Activated CD4-positive, alpha-beta T cell treated with anti-CD3 and anti-CD28 coated beads, Interleukin-2, amount 50 U/mL, for 4 hours (primary cell): Measurements from ENCODE around the gene MACROD2.

Experiments used
- DNase-seq, 2 experiments: peaks; one replicate each; pipeline ENCODE4 v3.0.0-alpha.2; 2020

MACROD2 gene

GRCh38 chr20:14284443-14284842 lies 289.1 kb downstream of the MACROD2 start:
- no peak for DNase-seq

DNA sequence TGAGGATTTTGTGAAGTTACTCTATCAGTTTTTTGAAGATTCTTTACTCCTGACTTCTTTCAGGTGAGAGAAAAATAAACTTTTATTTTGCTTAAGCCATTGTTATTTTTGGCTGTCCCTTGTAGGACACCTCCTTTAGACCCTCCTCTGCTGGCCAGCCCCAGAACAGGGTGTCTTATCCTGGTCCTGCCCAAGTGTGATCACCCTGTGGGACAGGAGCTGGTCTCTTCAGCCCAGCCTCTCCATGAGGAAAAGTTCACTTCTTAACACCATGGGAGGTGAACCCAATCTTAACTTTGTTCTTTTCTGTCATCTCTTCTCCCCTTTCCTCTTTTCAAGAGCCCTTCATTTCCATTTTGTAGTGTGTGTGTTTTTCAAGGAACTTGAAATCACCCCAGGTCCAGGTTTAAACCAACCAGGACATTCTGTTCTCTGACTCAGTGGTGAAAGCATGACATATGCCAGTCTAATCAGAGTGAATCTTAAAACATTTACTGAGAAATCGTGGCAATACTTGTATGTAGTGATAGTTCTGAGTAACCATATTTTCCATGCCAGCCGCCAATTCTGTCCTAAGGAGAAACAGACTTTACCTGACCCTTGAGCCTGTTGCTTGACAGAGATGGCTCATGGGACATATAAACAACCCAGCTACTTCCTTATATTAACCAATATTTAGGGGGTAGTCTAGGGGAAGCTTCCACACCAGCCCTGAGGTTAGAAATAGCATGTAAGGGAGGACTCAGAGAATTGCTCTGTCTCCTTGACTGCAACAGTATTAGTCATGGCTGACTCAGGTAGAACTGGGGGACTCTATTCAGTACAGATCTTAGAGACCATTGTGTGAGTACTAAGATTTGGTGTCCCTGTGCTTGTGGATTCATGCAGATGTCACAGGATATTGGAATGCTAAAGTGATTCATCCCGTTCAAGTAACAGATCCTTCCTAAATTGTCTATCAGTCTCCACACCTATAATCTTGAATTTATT lies 293.3 kb downstream of the MACROD2 start:
- DNase-seq = no peak

DNA sequence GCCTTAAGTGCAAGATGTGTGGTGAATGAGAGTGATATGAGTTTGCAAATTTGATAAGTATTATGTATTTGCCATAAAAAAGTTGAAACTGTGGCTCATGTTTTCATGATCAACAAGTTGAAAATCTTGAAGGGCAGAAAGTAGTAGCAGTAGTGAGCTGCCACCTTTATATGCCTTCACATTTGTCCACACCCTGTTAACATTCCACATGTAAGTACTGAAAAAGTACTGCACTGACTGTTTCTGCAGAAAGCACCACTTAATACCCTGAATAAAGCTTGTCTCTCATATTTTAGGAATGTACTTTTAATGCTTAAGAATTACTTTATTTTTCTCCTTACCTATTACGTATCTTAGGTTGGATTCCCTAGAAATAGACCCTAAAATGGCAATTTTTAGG lies 296.2 kb downstream of the MACROD2 start:
- DNase-seq = no peak

- DNase-seq = no peak
These were observed 299.9 kb downstream of the MACROD2 start for GRCh38 chr20:14295238-14295637.

DNA sequence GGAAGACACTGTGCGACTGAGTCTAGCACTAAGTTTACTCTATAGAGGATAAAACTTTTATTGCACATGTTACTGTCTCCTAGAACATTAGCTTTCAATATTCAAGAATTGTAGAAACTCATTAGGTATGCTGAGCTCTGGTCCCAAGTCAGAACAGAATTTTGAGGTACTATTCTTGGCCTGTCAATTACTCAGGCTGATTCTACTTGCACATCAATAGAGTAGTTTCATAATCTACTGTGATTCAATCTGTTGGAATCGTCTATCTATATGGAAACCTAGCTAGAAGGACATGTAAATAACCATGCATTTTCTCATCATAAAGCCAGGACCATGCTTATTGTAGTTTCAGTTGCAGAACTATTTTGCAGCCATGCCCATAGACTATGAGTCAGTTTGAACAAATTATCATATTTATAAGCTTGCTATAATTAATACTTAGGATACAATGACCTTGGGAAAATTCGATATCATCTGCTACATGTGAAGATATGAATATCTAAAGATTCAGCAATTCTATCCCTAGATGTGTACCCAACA lies 300.5 kb downstream of the MACROD2 start:
- no peak for DNase-seq

GRCh38 chr20:14299831-14300230 lies 304.5 kb downstream of the MACROD2 start:
- no peak for DNase-seq

DNA sequence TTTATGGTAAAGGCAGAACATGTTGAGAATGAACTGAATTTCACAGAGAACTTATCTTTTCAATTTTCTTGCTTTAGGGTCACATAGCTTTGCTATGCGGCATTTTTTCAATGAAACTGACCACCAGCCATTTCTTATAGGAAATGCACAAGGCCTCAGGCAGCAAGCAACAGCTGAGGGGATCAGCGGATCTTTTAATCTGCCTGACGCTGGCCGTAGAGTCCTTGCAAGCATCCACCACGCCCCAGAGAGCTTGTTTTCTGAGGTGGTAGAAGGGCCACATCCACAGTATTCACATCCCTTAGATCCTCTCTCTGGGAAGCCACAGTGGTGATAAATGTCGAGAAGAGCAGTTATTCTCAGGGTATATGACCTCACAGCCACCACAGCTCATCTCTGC lies 307.8 kb downstream of the MACROD2 start:
- no peak for DNase-seq

DNA sequence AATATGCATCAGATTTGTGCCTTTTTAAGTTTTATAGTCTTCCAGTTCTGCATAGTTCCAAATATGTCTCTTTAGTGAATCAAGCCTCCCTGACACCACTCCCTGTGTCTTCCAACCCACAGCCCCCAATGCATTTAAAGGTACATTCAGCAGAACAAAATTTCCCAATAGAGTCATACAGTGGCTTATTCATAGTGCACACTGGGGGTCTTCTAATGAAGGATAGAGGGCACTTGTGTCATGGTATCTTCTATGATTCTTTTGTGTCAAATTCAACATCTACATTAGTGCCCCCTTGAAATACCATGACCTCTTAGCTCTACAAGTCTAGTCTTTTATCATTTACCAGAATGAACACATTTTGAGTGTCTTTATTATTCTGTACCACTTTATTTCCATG lies 308.3 kb downstream of the MACROD2 start:
- DNase-seq = no peak

- DNase-seq = no peak
These were observed 309.2 kb downstream of the MACROD2 start for GRCh38 chr20:14304472-14304871.

GRCh38 chr20:14307956-14308355 lies 312.6 kb downstream of the MACROD2 start:
- DNase-seq = no peak

DNA sequence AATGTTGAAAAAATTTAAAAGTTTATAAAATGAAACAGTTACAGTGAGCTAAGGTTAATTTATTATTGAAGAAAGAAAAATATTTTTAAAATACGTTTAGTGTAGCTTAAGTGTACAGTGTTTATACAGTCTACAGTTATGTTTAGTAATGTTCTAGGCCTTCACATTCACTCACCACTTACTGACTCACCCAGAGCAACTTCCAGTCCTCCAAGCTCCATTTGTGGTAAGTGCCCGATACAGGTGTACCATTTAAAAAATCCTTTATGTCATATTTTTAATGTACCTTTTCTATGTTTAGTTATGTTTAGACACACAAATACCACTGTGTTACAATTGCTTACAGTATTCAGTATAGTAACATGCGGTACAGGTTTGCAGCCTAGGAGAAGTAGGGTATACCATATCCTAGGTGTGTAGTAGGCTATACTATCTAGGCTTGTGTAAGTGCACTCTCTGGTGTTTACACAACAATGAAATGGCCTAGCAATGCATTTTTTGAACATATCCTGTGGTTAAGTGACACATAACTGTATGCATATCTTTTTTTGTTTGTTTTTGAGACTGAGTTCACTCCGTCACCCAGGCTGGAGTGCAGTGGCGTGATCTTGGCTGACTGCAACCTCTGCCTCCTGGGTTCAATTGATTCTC lies 315.8 kb downstream of the MACROD2 start:
- no peak for DNase-seq

DNA sequence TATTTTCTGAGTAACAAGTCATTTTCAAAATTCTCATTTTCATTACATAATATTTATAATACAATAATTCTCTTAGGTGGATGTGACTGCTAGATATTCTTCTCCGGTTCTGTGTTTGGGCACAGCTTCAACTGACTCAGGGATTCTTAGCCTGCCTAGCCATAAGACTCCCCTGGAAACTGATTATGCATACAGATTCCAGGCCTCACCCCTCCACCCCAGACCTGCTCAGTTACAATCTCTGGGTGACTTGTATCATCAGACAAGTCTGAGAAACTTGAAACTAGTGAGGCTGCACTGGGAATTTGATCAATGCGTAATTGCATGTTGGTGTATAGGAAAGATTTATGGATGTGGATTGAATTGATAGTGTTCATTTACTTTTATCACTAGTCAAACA lies 316.7 kb downstream of the MACROD2 start:
- DNase-seq = no peak

DNA sequence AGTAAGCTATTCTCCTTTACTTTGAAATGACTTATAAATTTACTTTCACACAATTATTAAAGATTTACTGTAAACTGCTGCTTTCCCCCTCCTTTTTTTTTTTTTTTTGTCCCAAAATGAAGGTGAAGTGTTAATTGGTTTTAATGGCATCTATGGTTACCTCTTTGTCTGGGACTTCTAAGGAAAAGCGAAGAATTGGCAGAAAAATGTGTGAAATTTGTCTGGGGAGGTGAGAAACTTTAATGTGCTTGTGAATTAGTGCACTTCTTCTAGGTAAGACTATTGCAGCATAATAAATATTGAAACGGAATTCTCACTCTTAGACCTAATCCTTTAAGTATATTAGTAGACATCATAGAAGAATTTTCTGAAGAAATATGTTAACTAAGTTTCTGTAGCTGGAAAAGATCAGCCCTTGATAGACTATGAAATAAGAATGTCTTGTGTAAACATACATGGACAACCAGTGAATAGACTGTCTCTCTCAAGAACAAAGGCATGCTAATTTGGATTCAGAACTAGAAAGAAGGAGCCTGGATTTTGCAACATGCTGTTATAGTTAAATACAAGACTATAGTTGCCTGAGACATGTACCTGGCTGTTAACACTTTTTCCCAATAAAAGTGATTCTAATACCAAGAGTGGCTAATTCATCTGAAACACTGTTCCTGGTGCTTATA lies 318.2 kb downstream of the MACROD2 start:
- no peak for DNase-seq

DNA sequence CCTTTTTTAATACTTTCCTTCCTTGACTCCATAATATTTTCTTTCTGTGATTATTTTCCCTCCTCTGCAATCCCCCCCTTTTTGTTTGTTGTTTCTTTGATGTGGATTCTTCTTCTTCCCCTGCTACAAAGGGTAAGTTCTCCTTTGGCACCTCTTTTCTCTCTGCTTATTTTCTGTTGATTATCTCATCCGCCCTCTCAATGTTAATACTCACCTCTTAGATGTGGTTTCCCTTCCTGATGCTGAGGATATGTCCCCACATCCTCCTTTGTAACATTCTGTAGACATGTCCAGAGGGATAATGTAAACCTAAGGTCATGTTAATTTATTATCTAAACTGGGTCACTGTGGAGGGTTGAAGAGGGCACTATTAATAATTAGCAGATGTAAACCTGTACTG lies 324.4 kb downstream of the MACROD2 start:
- no peak for DNase-seq

GRCh38 chr20:14331646-14332045 lies 336.3 kb downstream of the MACROD2 start:
- no peak for DNase-seq

DNA sequence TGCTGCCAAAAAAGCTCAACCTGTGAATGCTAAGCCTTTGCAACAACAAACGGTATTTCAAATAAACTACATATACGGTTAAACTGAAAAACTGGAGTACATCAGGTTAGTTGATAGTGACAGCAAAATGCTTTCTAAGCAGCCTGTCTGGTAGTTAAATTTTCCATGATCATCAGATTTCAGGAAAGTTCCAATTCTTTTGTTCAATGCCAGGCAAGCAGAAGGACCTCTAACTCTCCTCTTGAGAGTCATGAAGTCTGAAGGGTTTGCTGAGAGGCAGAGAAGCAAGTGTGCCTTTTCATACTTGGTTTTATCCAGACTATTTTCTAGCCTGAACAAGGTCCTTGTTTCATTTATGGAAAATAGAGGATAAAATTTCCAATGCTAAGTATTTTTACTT lies 337.6 kb downstream of the MACROD2 start:
- DNase-seq = no peak

- no peak for DNase-seq
These were observed 338.4 kb downstream of the MACROD2 start for GRCh38 chr20:14333721-14334120.

DNA sequence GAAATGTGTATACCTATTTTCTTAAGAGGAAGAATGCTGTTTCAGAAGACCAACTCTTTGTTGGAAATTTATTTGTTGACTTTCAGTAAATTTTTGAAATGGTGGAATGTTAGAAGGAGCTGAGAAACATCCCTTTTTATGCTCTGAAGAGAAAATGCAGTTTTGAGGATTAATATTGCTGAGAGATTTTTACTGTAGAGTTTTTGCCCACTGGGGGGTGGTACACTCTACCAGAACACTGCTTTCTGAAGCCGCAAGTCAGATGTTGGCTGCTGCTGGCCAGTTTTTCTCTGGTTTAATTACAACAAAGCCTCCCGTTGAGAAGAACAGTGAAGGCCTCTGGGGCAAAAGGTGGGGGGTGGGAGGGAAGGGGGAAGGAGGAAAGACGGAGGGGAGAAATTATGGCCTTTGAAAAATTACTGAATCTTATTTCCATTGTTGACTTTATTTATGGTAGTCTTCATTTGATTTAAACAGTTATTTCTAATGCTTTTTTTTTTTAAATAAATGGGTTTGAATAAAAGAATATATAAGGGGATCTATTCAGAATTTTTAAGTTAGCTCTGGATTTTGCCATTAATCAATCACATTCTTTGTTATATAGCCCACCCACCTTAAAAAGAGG lies 339.1 kb downstream of the MACROD2 start:
- no peak for DNase-seq

GRCh38 chr20:14335052-14335451 lies 339.7 kb downstream of the MACROD2 start:
- no peak for DNase-seq

DNA sequence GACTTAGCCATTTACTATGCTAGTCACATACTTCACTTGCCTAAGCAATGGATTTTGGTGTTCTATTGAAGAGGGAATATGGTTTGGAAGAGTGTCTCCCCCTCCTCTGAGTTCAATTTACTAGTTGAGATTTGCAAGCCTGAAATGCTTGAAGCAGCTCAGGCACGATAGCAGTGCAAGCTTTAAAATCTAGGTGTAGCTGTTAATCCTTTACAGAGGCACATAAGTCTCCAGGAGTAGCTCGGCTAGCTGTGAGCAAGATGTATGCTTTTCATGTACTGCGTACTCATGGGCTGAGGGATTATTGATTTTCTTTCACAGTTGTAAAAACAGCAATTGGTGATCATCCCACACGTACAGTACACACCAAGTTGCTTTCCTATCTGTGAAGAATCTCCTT lies 341.4 kb downstream of the MACROD2 start:
- DNase-seq = no peak

GRCh38 chr20:14337400-14338171 lies 342.3 kb downstream of the MACROD2 start, which contains the start of gene FLRT3:
FLRT3 (minus strand) TSS chr20:14337612; CDS start chr20:14327506, 10,106 bp downstream.
- DNase-seq = no peak

- no peak for DNase-seq
These were observed 346.5 kb downstream of the MACROD2 start for GRCh38 chr20:14341801-14342200.
